ENCODE measurements around the gene RECK.

GRCh38 chr9:36100532-36100931, 63.8 kb downstream of the RECK start:
- TF ChIP-seq CTCF (conservative IDR thresholded peaks at IDR 0.05; ENCODE audit: low read length) (no peak), EZH2phosphoT487 (IDR thresholded peaks at IDR 0.05; ENCODE audit: borderline replicate concordance) (no peak)
